Kidney (tissue), 14 donors: ENCODE results near the gene ENPP5. TPM values are rescaled to one million over a fixed set of nuclear protein-coding genes. Genes with fewer than 3 reads are reported as not detected.

Experiments
- DNase-seq, 5 donors: peaks; one replicate each; pipeline ENCODE4 v3.0.0-alpha.2; 2013 to 2020
- FAIRE-seq: peaks from 2 replicates; lab custom pipeline; 2012; peaks lifted over from hg19 to GRCh38; lab: Jason Lieb, UNC
- H3K27ac ChIP-seq, 2 donors: one replicate each; pipeline ENCODE4 v1.7.0; 2013; ENCODE audit warnings: low read depth in 2 of 2, low read length in 2 of 2, inconsistent platforms in 1 of 2
- H3K27me3 ChIP-seq: one replicate; pipeline ENCODE4 v1.7.1; 2013; ENCODE audit warnings: low read length, inconsistent platforms; ENCODE audit not compliant: control insufficient read depth, insufficient read depth
- H3K36me3 ChIP-seq, 3 donors: one replicate each; pipeline versions ENCODE4 v1.7.0 to v1.7.1; 2013; ENCODE audit warnings: low read length in 3 of 3, control low read depth in 1 of 3, inconsistent platforms in 1 of 3; ENCODE audit not compliant: insufficient read depth in 3 of 3, control insufficient read depth in 2 of 3
- H3K4me1 ChIP-seq, 3 donors: one replicate each; pipeline versions ENCODE4 v1.7.0 to v1.7.1; 2013; ENCODE audit warnings: low read length in 3 of 3, inconsistent platforms in 1 of 3, low read depth in 1 of 3; ENCODE audit not compliant: control insufficient read depth in 2 of 3, insufficient read depth in 2 of 3
- H3K4me3 ChIP-seq, 3 donors: one replicate each; pipeline versions ENCODE4 v1.7.0 to v1.8.1; 2013; ENCODE audit warnings: low read length in 3 of 3, control low read depth in 1 of 3, inconsistent platforms in 1 of 3
- H3K9ac ChIP-seq, 3 donors: one replicate each; pipeline versions ENCODE4 v1.7.0 to v1.7.1; 2013; ENCODE audit warnings: low read length in 3 of 3, control low read depth in 1 of 3, inconsistent platforms in 1 of 3
- H3K9me3 ChIP-seq, 3 donors: one replicate each; pipeline versions ENCODE4 v1.7.0 to v1.7.1; 2013; ENCODE audit warnings: low read length in 3 of 3, control low read depth in 1 of 3, inconsistent platforms in 1 of 3; ENCODE audit not compliant: control insufficient read depth in 2 of 3, insufficient read depth in 1 of 3
- intact Hi-C: fragments of 100-400 bp; cut with DNase I; formaldehyde crosslinking; loops from one replicate; pipeline ENCODE4 v1.11.1; 2022
- polyA plus RNA-seq: library from polyadenylated mRNA; stranded (reverse); fragments of 350-450 nt; fragmentation: Illumina TruSeq; extraction: RNeasy Lipid Tissue Mini Kit (QIAGEN cat#74804); gene quantifications from one replicate; pipeline ENCODE4 v1.2.3, GENCODE V29; 2014; ENCODE audit warnings: low read depth, low replicate concordance; ENCODE audit not compliant: insufficient read depth
- total RNA-seq: library from RNA; stranded (reverse); fragmentation: NEBNext Ultra II Directional; extraction: Animal tissue kit (Norgen Biotek cat#: 25700); gene quantifications from one replicate; pipeline ENCODE4 v1.2.1, GENCODE V29; 2021
- TF ChIP-seq, protein P1 (sequence below): IDR thresholded peaks from 3 replicates; pipeline ENCODE4 v1.5.1; 2012; ENCODE audit warnings: mild to moderate bottlenecking, moderate library complexity, borderline replicate concordance; ENCODE audit not compliant: insufficient read depth; ENCODE audit errors: extremely low read depth
- donor health status: control.
- donor health status: control.
- donor health status: control.
- donor health status: control.
- donor health status: control.
- donor health status: DM: yes; HTN: yes; CAD: no.
- donor health status: Normal renal cell carcinoma (clear cell type).

The ENPP5 gene
- total and polyA plus RNA-seq, 2 donors from 2014 or later, result 21.5 to 22.9 TPM

DNA sequence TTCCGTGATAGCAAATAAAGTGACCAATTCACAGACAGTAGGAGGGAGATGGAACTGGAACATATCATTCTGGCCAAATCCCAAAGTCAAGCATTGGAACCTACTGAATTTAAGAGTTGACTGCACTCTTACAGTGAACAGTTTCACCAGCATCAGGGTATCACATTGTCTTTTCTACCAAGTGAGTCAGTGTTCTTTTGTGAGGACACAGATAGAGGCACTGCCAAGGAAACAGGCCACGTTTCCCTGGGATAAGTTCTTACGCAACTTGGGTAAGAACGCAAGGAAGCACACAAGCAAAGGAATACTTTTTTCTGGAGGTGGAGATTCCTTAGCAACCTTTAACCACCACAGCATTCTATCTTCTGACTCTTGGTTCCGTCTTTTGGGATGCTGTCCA is 28.6 kb upstream of the ENPP5 start:
- DNase-seq (no peak), FAIRE-seq (no peak)
- H3K27me3 ChIP-seq, result no peaks in the 10 kb centered on the region
- H3K4me3 ChIP-seq, result no peak overlapping the region
- H3K9ac ChIP-seq, result no peak overlapping the region
- intact Hi-C loops, result no loop called here
- H3K4me1 ChIP-seq, result no peaks in the 10 kb centered on the region
- peaks cover 0 to 4% (median 2%) of the 10 kb centered on the region in 3 donors for H3K9me3 ChIP-seq
- no peaks in the 10 kb centered on the region for H3K36me3 ChIP-seq
- no peak overlapping the region for H3K27ac ChIP-seq
- TF ChIP-seq, protein P1, sequence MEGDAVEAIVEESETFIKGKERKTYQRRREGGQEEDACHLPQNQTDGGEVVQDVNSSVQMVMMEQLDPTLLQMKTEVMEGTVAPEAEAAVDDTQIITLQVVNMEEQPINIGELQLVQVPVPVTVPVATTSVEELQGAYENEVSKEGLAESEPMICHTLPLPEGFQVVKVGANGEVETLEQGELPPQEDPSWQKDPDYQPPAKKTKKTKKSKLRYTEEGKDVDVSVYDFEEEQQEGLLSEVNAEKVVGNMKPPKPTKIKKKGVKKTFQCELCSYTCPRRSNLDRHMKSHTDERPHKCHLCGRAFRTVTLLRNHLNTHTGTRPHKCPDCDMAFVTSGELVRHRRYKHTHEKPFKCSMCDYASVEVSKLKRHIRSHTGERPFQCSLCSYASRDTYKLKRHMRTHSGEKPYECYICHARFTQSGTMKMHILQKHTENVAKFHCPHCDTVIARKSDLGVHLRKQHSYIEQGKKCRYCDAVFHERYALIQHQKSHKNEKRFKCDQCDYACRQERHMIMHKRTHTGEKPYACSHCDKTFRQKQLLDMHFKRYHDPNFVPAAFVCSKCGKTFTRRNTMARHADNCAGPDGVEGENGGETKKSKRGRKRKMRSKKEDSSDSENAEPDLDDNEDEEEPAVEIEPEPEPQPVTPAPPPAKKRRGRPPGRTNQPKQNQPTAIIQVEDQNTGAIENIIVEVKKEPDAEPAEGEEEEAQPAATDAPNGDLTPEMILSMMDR, result no peak

DNA sequence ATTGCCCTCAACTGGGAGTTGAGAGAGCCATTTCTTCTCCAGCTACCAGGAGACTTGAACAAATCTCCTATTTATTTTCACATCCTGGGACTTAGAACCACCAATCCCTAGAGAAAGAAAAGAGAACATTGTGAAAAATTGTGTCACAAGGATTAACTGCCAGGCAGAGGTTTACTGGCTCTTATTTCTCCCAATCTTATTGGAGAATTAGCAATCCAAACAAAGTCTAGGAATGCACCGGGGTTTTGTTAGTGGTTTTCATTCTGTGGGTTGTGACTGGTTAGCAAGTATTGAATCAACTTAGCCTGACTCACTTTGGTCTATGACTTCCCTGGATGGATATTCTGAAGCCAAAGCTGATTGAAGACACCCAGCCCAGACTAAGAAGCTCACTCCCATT is 21.2 kb upstream of the ENPP5 start:
- Histone ChIP-seq H3K9me3 (no peaks in the 10 kb centered on the region), H3K27ac (no peak overlapping the region), H3K4me1 (no peaks in the 10 kb centered on the region), H3K9ac (no peak overlapping the region), H3K4me3 (no peak overlapping the region), H3K27me3 (no peaks in the 10 kb centered on the region), H3K36me3 (no peaks in the 10 kb centered on the region)
- FAIRE-seq (no peak), DNase-seq (no peak)
- TF ChIP-seq, protein P1, result no peak
- intact Hi-C loops, result no loop called here

DNA sequence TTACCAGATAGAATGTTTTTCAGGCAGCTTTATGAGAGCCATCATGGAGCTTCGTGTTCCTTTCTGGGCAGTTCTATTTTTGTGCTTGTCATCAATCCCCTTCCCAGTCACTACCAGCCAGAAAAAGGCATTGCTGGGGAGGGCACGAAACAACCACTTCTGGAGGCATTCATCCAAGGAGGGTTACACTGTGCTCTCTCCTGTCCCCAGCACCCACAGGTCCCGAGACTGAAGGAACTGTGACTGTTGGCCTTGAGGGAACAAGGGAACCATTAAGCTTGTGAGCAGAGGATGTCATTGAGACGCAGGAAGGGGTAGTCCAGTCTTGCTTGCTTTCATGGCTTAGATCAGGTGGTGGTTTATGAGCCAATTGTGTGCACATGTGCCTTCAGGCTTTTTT is 20.1 kb upstream of the ENPP5 start:
- TF ChIP-seq, protein P1, result no peak
- FAIRE-seq, result no peak
- no peak overlapping the region for H3K27ac ChIP-seq

DNA sequence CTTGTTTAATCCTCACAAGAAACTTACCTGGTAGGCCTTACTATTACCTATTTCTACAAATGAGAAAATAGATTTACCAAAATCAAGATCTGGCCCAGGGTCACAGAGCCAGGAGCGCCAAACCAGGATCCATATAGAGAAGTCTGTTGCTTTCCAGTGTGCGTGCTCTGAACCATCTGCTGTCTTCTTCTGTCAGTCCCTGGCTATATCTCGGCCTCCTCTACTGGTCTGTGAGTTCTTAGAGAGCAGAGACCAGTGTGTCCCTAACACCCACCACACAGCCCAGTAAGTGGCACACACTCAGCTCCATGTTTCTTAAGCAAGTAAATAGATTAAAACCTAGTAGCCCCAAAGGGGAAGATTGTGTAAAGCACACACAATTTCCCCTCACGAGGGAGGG is 18.9 kb upstream of the ENPP5 start:
- Histone ChIP-seq H3K9ac (no peak overlapping the region), H3K4me3 (no peak overlapping the region), H3K27me3 (no peaks in the 10 kb centered on the region), H3K4me1 (no peaks in the 10 kb centered on the region), H3K9me3 (no peaks in the 10 kb centered on the region), H3K36me3 (no peaks in the 10 kb centered on the region), H3K27ac (no peak overlapping the region)
- TF ChIP-seq, protein P1, result no peak
- no peak for DNase-seq
- no peak for FAIRE-seq
- intact Hi-C loops, result no loop called here

More for the DNA sequence above, 20.1 kb upstream of the ENPP5 start:
- Histone ChIP-seq H3K4me1 (no peaks in the 10 kb centered on the region), H3K27me3 (no peaks in the 10 kb centered on the region), H3K9ac (no peak overlapping the region), H3K9me3 (no peaks in the 10 kb centered on the region), H3K4me3 (no peak overlapping the region), H3K36me3 (no peaks in the 10 kb centered on the region)
- DNase-seq, result no peak
- intact Hi-C loops, result no loop called here
